ENCODE measurements around the gene SMYD3.

- TF ChIP-seq MAX (IDR thresholded peaks at IDR 0.05; ENCODE audit: insufficient read depth, insufficient read length) (no peak), CTCF (IDR thresholded peaks at IDR 0.05; ENCODE audit: extremely low read depth in 1 of 2, insufficient read depth in 1 of 2, low read depth in 1 of 2, low read length in 2 of 2) (no peak), POLR2A (IDR thresholded peaks at IDR 0.05; ENCODE audit: low read depth, low read length) (no peak), EZH2 (IDR thresholded peaks at IDR 0.05; ENCODE audit: borderline replicate concordance, low read depth, low read length, severe bottlenecking) (no peak), POLR2AphosphoS5 (IDR thresholded peaks at IDR 0.05; ENCODE audit: insufficient read depth, low read depth, low read length) (no peak), JUN (IDR thresholded peaks at IDR 0.05; ENCODE audit: borderline replicate concordance, insufficient read depth, insufficient read length, low read depth) (no peak), FOS (IDR thresholded peaks at IDR 0.05; ENCODE audit: borderline replicate concordance, insufficient read depth, low read length) (no peak), MYC (IDR thresholded peaks at IDR 0.05; ENCODE audit: low read depth, low read length) (no peak)
These were observed 789.5 kb downstream of the SMYD3 start for GRCh38 chr1:245717611-245718010.
